ENCODE data around the gene CHRNB2. TPM values are rescaled to one million over a fixed set of nuclear protein-coding genes. Genes with fewer than 3 reads are reported as not detected.

CHRNB2 gene
- total and polyA plus RNA-seq, 2 of the 8 experiments (the other 6 are each of a cell fraction or from before 2014, with no cell fraction given) = 3.1 to 4.1 TPM

DNA sequence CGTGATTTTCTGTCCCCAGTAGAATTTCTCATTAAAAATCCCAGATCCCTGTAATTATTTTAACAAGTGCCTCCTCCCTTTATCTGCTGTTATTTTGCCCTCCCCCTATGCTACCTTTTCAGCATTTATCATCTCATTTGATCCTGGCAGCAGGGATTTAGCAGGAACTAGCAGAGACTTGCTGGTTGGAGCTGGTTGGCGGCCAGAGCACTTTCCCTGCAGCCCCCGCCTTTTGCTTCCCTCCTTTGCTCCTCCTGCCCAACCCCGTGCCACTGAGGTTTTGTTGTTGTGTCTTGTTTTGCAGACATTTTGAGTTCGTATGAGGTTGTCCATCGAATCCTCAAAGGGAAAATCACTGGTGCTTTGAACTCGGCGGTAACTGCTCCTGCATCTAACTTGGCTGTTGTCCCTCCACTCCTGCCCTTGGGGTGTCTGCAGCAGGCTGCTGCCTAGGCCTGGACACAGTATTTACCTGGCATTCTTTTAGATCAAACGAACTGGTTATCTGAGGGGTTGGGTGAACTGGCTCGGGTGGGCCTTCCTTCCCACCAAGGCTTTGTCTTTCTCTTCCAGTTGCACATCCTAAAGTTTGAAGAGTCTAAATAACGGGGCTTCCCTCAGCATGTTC, 20.4 kb upstream of the CHRNB2 start:
- Histone ChIP-seq H3K27me3 (replicated peaks in 1 of 4; ENCODE audit: control insufficient read depth in 3 of 4, extremely low read depth in 1 of 4, insufficient read depth in 3 of 4, low read length in 3 of 4) (no peaks in the 10 kb centered on the region), H3K79me2 (ENCODE audit: control insufficient read depth in 1 of 2, insufficient read depth in 2 of 2, low read length in 2 of 2) (no peaks in the 10 kb centered on the region), H3K23me2 (ENCODE audit: low read depth, low read length) (no peaks in the 10 kb centered on the region), H3K9ac (replicated peaks in 1 of 4; ENCODE audit: extremely low read depth in 1 of 4, low read depth in 3 of 4, low read length in 3 of 4) (no peak overlapping the region), H3K4ac (replicated peaks; ENCODE audit: insufficient read length, low read depth, low read length) (no peak overlapping the region), H2AK5ac (ENCODE audit: low read depth, low read length) (no peak overlapping the region), H2BK20ac (ENCODE audit: low read length) (no peak overlapping the region), H4K8ac (ENCODE audit: extremely low read depth, insufficient read depth, low read length) (no peak overlapping the region), H2AFZ (ENCODE audit: low read length) (no peak overlapping the region), H4K5ac (ENCODE audit: insufficient read length, low read depth, low read length) (no peak overlapping the region), H3K79me1 (ENCODE audit: low read depth, low read length) (no peaks in the 10 kb centered on the region), H3K27ac (ENCODE audit: low read depth, low read length) (no peak overlapping the region), H4K91ac (replicated peaks; ENCODE audit: insufficient read length, low read length) (no peak overlapping the region), H3K36me3 (ENCODE audit: control insufficient read depth in 2 of 4, insufficient read depth in 4 of 4, low read length in 3 of 4) (peaks cover 14 to 37% (median 23%) of the 10 kb centered on the region in 4 experiments), H3K4me1 (replicated peaks in 1 of 4; ENCODE audit: control insufficient read depth in 3 of 4, insufficient read depth in 4 of 4, low read length in 3 of 4) (no peaks in the 10 kb centered on the region), H3K4me2 (ENCODE audit: insufficient read depth in 1 of 2, low read depth in 2 of 2, low read length in 2 of 2) (no peak overlapping the region), H2BK12ac (ENCODE audit: low read depth, low read length) (no peak overlapping the region), H4K20me1 (replicated peaks in 1 of 2; ENCODE audit: control insufficient read depth in 1 of 2, insufficient read depth in 2 of 2, low read length in 2 of 2) (peaks cover under 1 to 14% of the 10 kb centered on the region in 2 experiments), H3K14ac (ENCODE audit: insufficient read length) (no peak overlapping the region), H3K23ac (ENCODE audit: insufficient read length) (no peak overlapping the region), H2BK5ac (ENCODE audit: low read depth, low read length) (0 out of 2 replicates have a peak overlapping the region, but pooled peaks have one; percentile 7), H3K4me3 (ENCODE audit: extremely low read depth in 1 of 4, insufficient read depth in 2 of 4, low read depth in 3 of 4, low read length in 4 of 4) (no peak overlapping the region), H3K56ac (replicated peaks; ENCODE audit: insufficient read length, low read depth, low read length) (no peak overlapping the region), H2BK120ac (replicated peaks; ENCODE audit: low read depth, low read length) (no peak overlapping the region), H3K18ac (ENCODE audit: extremely low read depth, low read length) (no peak overlapping the region), H2BK15ac (ENCODE audit: low read length) (no peak overlapping the region), H3K9me3 (ENCODE audit: insufficient read depth in 2 of 2, low read depth in 1 of 2, low read length in 1 of 2) (no peaks in the 10 kb centered on the region)
- DNase-seq (ENCODE audit: low read depth in 1 of 2, low spot score in 2 of 2) (no peak), FAIRE-seq (no peak)
- CTCF ChIA-PET (ENCODE audit: partially characterized antibody) = interaction anchor here (0.6 to 5.7 kb wide), 65 partner anchors 9 to 436 kb away, joined by 3 to 117 read pairs (median 4); partner anchors contain the start of genes CHRNB2, FLAD1 and PBXIP1
- POLR2A ChIA-PET (ENCODE audit: partially characterized antibody) = interaction anchor here (0.9 to 1.0 kb wide), 2 partner anchors 10 to 13 kb away, joined by 3 read pairs; no protein-coding TSS in a partner anchor
- WGBS, 2 experiments (ENCODE audit: extremely low coverage in 1 of 2, insufficient coverage in 1 of 2, insufficient read length in 1 of 2, insufficient replicate concordance in 2 of 2, low coverage in 1 of 2, low lambda C conversion rate in 2 of 2, missing lambda C conversion rate in 1 of 2) = 82% methylated on average over 11 of the region's 11 CpGs; no CpG with 5 or more reads in 1 of the 2 experiments
- TF ChIP-seq POLR2AphosphoS5 (IDR thresholded peaks at IDR 0.05; ENCODE audit: low read depth, low read length) (no peak), KDM4A (IDR thresholded peaks at IDR 0.05; ENCODE audit: low read depth, low read length, severe bottlenecking) (no peak), POLR2A (IDR thresholded peaks at IDR 0.05; ENCODE audit: control extremely low read depth in 1 of 2, low read depth in 2 of 2, low read length in 2 of 2) (no peak), POU5F1 (IDR thresholded peaks at IDR 0.05; ENCODE audit: low read depth, low read length) (no peak), CEBPB (IDR thresholded peaks at IDR 0.05; ENCODE audit: low read depth, low read length) (no peak)

Measured in H1 (cell line).